Esophagus muscularis mucosa (tissue), 4 donors: ENCODE data around the gene OR2V1. TPM values are rescaled to one million over a fixed set of nuclear protein-coding genes. Genes with fewer than 3 reads are reported as not detected.
"Not testable (repeated sequence)": the region's sequence is repeated elsewhere in the genome, so short reads cannot be mapped to it uniquely, and the experiment has no call there.

Source experiments
- DNase-seq: peaks from one replicate; pipeline ENCODE4 v3.0.0-alpha.2; 2017; ENCODE audit errors: extremely low spot score
- H3K27ac ChIP-seq, 4 donors: fragments of 200-600 bp; sonication (generic); replicated peaks in 1 of 4; 1 replicate in 3 of 4; 2 replicates in 1 of 4; pipeline ENCODE4 v1.5.1; 2016 to 2019; ENCODE audit warnings: mild to moderate bottlenecking in 1 of 4
- H3K27me3 ChIP-seq, 4 donors: fragments of 200-600 bp; sonication (generic); one replicate each; pipeline versions ENCODE4 v1.5.1 to v1.6.0; 2016 to 2019
- H3K36me3 ChIP-seq, 4 donors: fragments of 200-600 bp; sonication (generic); one replicate each; pipeline ENCODE4 v1.5.1; 2016 to 2019
- H3K4me1 ChIP-seq, 4 donors: fragments of 200-600 bp; sonication (generic); one replicate each; pipeline ENCODE4 v1.5.1; 2016 to 2019
- H3K4me3 ChIP-seq, 4 donors: fragments of 200-600 bp; sonication (generic); 1 replicate in 2 of 4; 2 replicates in 2 of 4; pipeline ENCODE4 v1.5.1; 2016 to 2019; ENCODE audit warnings: mild to moderate bottlenecking in 4 of 4, moderate library complexity in 1 of 4
- H3K9me3 ChIP-seq, 4 donors: fragments of 200-600 bp; sonication (generic); 1 replicate in 3 of 4; 2 replicates in 1 of 4; pipeline ENCODE4 v1.5.1; 2016 to 2019
- EP300 ChIP-seq: sonication (generic); formaldehyde crosslinking; IDR thresholded peaks from one replicate; pipeline ENCODE4 v1.6.1; 2017; ENCODE audit warnings: antibody characterized with exemption
- POLR2A ChIP-seq: fragments of 450-650 bp; IDR thresholded peaks from one replicate; pipeline ENCODE4 v1.6.1; 2017; ENCODE audit warnings: antibody characterized with exemption, moderate library complexity, mild to moderate bottlenecking, low read depth
- POLR2AphosphoS5 ChIP-seq, 2 donors: sonication (generic); formaldehyde crosslinking; IDR thresholded peaks; one replicate each; pipeline ENCODE4 v1.6.1; 2017; ENCODE audit warnings: antibody characterized with exemption in 2 of 2
- WGBS: methylation state at CpG from one replicate; pipeline ENCODE4 v1.1.5; 2018; 5-methylcytosine and 5-hydroxymethylcytosine counted together
- intact Hi-C: fragments of 100-400 bp; cut with DNase I; formaldehyde crosslinking; loops from one replicate; pipeline ENCODE4 v1.15.1; 2023
- total RNA-seq, 4 donors: library from RNA; depleted of rRNA; stranded (reverse); fragments of >200 nt; gene quantifications; one replicate each; pipeline versions ENCODE4 v1.1.0 to v1.2.1, GENCODE V29; 2016
- TF ChIP-seq, protein P1 (sequence below), 3 experiments: fragments of 200-600 bp in 2 of 3; fragments of 450-650 bp in 1 of 3; sonication (generic) in 2 of 3; IDR thresholded peaks; one replicate each; pipeline ENCODE4 v1.5.1; 2017 to 2019; ENCODE audit warnings: antibody characterized with exemption in 3 of 3, mild to moderate bottlenecking in 2 of 3, moderate library complexity in 1 of 3

The OR2V1 gene
- total RNA-seq, 4 donors from 2014 or later = not detected

DNA sequence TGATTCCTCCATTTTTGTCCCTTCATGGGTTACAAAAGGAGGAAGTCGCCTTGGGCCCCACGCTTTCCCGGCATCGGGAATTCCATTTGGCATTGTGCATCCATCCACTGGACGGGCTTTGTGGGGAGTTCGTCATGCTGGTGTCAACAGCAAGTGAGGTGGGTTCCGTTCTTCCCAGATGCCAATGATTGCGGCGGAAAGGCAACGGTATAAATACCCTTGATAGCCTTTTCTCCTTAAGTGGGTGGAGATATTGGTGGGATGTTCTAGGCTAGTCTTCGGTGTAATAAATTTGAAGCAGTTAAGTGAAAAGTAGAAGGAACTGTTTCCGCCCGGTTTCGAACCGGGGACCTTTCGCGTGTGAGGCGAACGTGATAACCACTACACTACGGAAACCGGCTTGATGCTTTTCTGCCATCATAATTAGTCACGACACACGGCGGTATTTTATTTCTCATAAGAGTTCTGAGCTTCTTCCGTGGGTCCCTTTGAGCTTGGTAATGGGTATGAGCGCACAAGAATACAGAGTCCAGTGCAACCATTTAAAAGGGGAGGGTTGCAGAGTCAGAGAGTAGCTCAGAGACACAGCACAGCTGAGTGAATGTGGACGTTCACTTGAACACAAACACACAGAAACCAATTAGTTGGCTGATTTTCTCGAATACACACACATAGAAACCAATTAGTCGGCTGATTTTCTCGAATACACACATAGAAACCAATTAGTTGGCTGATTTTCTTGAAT lies 28.9 kb downstream of the OR2V1 start:
- H3K27ac ChIP-seq, H3K4me1 ChIP-seq, DNase-seq, intact Hi-C loops, H3K4me3 ChIP-seq, H3K9me3 ChIP-seq, H3K36me3 ChIP-seq: not testable (repeated sequence)
- H3K27me3 ChIP-seq = peaks cover 0 to 59% (median 22%) of the 10 kb centered on the region in 4 donors
- no CpG with 5 or more reads among the region's 30 CpGs for WGBS

DNA sequence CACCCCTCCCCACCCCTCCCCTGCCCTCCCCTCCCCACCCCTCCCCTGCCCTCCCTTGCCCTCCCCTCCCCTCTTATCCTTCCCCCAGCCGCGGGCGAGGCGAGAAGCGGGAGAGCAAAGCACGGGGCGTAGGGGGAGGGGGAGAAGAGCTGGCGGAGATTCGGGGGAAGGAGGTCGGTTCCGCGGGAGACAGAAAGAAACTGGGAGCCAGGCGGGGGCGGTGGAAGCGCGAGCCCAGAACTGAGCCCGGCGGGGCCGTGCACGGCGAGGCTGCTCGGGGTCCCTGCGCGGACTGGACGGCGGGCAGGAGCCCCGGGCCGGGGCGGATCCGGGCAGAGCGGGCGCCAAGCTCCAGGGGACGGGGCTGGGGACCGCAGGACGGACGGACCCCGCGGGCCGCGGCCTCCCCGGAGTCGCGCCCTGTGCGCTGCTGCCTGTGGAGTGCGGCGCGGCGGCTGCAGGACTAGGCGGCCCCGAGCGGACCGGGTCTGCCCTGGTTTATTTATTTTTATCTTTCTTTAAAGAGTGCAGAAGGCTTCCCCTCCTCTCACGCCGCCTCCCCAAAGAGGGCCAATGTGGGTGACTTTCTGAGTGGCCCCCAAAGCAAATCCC lies 29.8 kb downstream of the OR2V1 start:
- H3K4me1 ChIP-seq, H3K27ac ChIP-seq, intact Hi-C loops, H3K9me3 ChIP-seq, DNase-seq, H3K36me3 ChIP-seq: not testable (repeated sequence)
- Histone ChIP-seq H3K27me3 (peaks cover 0 to 51% (median 18%) of the 10 kb centered on the region in 4 donors), H3K4me3 (peak overlapping the region in 1 of 4 donors; percentile 36)
- no CpG with 5 or more reads among the region's 54 CpGs for WGBS

DNA sequence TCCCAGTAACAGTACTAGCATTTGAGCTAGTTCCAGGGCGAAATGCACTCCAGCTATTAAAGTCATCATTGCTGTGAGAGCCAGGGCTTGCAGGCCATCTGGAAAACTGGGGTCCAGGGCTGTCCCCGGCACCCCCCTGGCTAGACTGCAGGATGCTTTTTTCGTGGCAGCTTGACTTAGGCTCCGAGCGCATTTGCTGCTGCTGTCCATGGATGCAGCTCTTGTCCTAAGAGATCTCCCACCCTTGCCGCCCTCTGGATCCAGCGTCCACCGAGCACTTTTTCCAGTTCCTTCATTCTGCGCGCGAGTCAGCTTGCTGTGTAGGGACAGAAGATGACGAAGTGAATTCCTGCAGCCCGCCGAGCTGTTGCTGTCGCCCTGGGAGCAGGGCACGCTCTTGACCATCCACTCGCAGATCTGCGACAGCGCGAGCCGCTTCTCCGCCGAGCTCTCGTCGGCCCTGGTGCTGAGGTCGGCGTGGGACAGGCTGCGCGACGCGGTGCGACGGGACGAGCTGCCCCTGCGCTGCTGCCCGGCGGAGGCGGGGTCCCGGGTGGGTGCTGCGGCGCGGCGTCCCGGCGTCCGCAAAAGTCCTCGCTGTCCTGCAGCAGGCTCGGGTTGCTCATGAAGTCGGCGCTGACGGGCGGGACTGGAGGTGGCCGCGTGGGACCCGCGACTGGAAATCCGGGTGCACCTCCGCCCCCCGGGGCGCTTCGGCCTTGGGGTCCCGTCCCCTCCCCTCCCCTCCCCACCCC lies 30.7 kb downstream of the OR2V1 start:
- intact Hi-C loops = no loop called here
- Histone ChIP-seq H3K9me3 (no peaks in the 10 kb centered on the region), H3K36me3 (no peaks in the 10 kb centered on the region), H3K27me3 (peaks cover 0 to 47% (median 17%) of the 10 kb centered on the region in 4 donors), H3K4me1 (peaks cover 3 to 8% (median 7%) of the 10 kb centered on the region in 4 donors), H3K4me3 (peak overlapping the region in 2 of 4 donors; percentile 6 to 37), H3K27ac (no peak overlapping the region)
- peak; percentile 74 for DNase-seq
- TF ChIP-seq POLR2A (no peak), POLR2AphosphoS5 (IDR thresholded peaks at IDR 0.05) (no peak), EP300 (no peak)
- TF ChIP-seq, protein P1, sequence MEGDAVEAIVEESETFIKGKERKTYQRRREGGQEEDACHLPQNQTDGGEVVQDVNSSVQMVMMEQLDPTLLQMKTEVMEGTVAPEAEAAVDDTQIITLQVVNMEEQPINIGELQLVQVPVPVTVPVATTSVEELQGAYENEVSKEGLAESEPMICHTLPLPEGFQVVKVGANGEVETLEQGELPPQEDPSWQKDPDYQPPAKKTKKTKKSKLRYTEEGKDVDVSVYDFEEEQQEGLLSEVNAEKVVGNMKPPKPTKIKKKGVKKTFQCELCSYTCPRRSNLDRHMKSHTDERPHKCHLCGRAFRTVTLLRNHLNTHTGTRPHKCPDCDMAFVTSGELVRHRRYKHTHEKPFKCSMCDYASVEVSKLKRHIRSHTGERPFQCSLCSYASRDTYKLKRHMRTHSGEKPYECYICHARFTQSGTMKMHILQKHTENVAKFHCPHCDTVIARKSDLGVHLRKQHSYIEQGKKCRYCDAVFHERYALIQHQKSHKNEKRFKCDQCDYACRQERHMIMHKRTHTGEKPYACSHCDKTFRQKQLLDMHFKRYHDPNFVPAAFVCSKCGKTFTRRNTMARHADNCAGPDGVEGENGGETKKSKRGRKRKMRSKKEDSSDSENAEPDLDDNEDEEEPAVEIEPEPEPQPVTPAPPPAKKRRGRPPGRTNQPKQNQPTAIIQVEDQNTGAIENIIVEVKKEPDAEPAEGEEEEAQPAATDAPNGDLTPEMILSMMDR (IDR thresholded peaks at IDR 0.05) = no peak
- 9% methylated on average over 34 of the region's 62 CpGs for WGBS

DNA sequence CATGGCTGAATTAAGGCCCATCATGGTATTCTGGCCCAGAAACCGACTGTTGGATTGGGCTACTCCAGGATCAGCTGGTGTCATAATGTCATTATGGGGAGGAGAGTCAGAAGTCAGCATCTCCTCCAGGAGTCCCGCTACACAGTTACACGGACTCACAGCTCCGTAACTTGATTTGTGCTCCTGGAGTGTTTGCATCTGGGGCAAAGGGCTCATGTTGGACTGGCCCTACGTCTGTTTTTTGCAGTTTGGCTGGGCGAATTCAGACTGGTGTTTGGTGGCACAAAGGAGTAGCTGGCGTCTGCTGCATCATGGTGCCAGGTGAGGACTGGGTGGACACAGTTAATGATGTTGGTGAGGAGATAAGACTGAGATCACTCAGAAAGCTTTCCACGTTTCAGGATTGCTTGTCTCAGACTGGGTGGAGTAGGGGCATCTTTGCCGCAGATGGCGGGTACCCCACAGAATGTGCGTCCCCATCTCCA lies 31.3 kb downstream of the OR2V1 start:
- peaks cover 0 to 40% (median 17%) of the 10 kb centered on the region in 4 donors for H3K27me3 ChIP-seq
- H3K9me3 ChIP-seq = no peaks in the 10 kb centered on the region
- no peak overlapping the region for H3K4me3 ChIP-seq
- 44% methylated on average over 7 of the region's 11 CpGs for WGBS
- no peak for DNase-seq
- no peak overlapping the region for H3K27ac ChIP-seq
- no peaks in the 10 kb centered on the region for H3K36me3 ChIP-seq
- peaks cover 3 to 8% (median 7%) of the 10 kb centered on the region in 4 donors for H3K4me1 ChIP-seq
- TF ChIP-seq, protein P1 (IDR thresholded peaks at IDR 0.05) = no peak
- TF ChIP-seq POLR2AphosphoS5 (IDR thresholded peaks at IDR 0.05) = no peak
- no peak for TF ChIP-seq POLR2A
- TF ChIP-seq EP300 = no peak
- intact Hi-C loops = no loop called here

DNA sequence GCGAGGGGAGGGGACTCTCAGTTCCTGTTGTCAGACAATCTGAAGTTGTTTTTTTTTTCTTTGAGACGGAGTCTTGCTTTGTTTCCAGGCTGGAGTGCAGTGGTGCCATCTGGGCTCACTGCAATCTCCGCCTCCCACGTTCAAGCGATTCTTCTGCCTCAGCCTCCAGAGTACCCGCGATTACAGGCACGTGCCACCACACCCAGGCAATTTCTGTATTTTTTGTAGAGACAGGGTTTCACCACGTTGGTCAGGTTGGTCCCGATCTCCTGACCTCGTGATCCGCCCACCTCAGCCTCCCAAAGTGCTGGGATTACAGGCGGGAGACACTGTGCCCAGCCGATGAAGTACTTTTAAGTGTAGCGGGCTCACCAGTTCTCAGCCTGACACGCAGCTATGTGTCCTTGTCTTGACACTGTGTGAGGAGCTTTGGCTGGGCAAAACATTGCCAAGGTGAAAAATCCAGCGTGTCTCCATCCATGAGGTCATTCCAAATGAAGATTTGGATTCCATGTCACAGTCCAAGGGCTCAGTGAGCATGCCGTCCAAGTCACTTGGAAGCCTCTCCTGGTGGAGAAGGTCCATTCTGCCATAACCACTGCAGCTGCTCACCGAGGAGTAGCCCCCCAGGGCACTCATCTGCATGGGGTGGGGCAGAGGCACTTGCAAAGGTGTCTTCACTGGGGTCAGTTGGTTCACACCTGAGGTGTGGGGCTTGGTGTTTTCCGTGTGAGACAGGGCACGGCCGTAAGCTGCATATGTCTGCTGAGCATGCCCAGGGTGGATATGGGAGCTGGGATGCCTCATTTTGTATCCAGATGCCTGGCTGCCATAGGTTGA lies 32.0 kb downstream of the OR2V1 start:
- peak; percentile 90 for DNase-seq
- intact Hi-C loops = no loop called here
- Histone ChIP-seq H3K27me3 (peaks cover 0 to 37% (median 17%) of the 10 kb centered on the region in 4 donors), H3K4me3 (no peak overlapping the region), H3K27ac (no peak overlapping the region), H3K9me3 (no peaks in the 10 kb centered on the region), H3K36me3 (no peaks in the 10 kb centered on the region), H3K4me1 (peaks cover 3 to 8% (median 7%) of the 10 kb centered on the region in 4 donors)
- TF ChIP-seq EP300 = no peak
- no peak for TF ChIP-seq POLR2A
- TF ChIP-seq POLR2AphosphoS5 (IDR thresholded peaks at IDR 0.05) = no peak
- TF ChIP-seq, protein P1 (IDR thresholded peaks at IDR 0.05) = no peak
- 23% methylated on average over 21 of the region's 22 CpGs for WGBS

DNA sequence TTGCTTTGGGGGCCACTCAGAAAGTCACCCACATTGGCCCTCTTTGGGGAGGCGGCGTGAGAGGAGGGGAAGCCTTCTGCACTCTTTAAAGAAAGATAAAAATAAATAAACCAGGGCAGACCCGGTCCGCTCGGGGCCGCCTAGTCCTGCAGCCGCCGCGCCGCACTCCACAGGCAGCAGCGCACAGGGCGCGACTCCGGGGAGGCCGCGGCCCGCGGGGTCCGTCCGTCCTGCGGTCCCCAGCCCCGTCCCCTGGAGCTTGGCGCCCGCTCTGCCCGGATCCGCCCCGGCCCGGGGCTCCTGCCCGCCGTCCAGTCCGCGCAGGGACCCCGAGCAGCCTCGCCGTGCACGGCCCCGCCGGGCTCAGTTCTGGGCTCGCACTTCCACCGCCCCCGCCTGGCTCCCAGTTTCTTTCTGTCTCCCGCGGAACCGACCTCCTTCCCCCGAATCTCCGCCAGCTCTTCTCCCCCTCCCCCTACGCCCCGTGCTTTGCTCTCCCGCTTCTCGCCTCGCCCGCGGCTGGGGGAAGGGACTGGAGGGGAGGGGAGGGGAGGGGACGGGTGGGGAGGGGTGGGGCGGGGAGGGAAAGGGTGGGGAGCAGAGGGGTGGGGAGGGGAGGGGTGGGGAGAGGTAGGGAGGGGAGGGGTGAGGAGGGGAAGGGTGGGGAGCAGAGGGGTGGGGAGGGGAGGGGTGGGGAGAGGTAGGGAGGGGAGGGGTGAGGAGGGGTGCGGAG lies 33.0 kb downstream of the OR2V1 start:
- no CpG with 5 or more reads among the region's 56 CpGs for WGBS

DNA sequence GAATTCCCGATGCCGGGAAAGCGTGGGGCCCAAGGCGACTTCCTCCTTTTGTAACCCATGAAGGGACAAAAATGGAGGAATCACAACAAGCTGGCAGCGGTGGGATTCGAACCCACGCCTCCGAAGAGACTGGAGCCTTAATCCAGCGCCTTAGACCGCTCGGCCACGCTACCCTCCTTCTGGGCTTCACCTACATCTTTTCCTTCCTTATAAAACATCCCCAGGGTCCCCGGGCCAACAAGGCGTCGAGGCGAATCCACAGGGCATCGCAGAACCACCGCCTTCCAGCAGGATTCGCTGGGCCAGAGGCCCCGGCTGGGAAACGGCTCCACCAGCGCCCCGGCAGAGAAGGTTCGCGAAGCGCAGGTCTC lies 33.6 kb downstream of the OR2V1 start:
- WGBS = no CpG with 5 or more reads among the region's 26 CpGs
- DNase-seq, H3K4me3 ChIP-seq, H3K9me3 ChIP-seq, H3K4me1 ChIP-seq, H3K27ac ChIP-seq, intact Hi-C loops, H3K36me3 ChIP-seq: not testable (repeated sequence)
- peaks cover 0 to 48% (median 17%) of the 10 kb centered on the region in 4 donors for H3K27me3 ChIP-seq

More for the DNA sequence above, 33.0 kb downstream of the OR2V1 start:
- H3K36me3 ChIP-seq, H3K4me1 ChIP-seq, intact Hi-C loops, H3K9me3 ChIP-seq, H3K4me3 ChIP-seq, H3K27ac ChIP-seq, DNase-seq: not testable (repeated sequence)
- H3K27me3 ChIP-seq = peaks cover 0 to 43% (median 17%) of the 10 kb centered on the region in 4 donors
